GM19395 (cell line): ENCODE results near the gene DAPK3.
"Not testable (repeated sequence)": the region's sequence is repeated elsewhere in the genome, so short reads cannot be mapped to it uniquely, and the experiment has no call there.

Source experiments
- ATAC-seq: cut with Tn5 transposase; IDR thresholded peaks from one replicate; pipeline ENCODE4 v1.9.1; 2021; ENCODE audit warnings: mild to moderate bottlenecking, moderate library complexity; ENCODE audit not compliant: unreplicated experiment

Gene DAPK3

GRCh38 chr19:3979289-3979673 is 8.4 kb upstream of the DAPK3 start:
- ATAC-seq, result no peak

GRCh38 chr19:3978145-3978544 is 7.2 kb upstream of the DAPK3 start:
- ATAC-seq, result no peak

- ATAC-seq, result no peak
These were observed 6.6 kb upstream of the DAPK3 start for GRCh38 chr19:3977242-3978143.

- no peak for ATAC-seq
These were observed 5.8 kb upstream of the DAPK3 start for GRCh38 chr19:3976495-3977241.

- ATAC-seq, result no peak
These were observed 4.8 kb upstream of the DAPK3 start for GRCh38 chr19:3975637-3976087.

- no peak for ATAC-seq
These were observed 4.2 kb upstream of the DAPK3 start for GRCh38 chr19:3975144-3975543.

GRCh38 chr19:3970313-3970807 is 539 bp downstream of the DAPK3 start:
- no peak for ATAC-seq

GRCh38 chr19:3969435-3970312 is 1.2 kb downstream of the DAPK3 start:
- ATAC-seq, result no peak

- no peak for ATAC-seq
These were observed 2.1 kb downstream of the DAPK3 start for GRCh38 chr19:3968556-3969434.

- not testable (repeated sequence) for ATAC-seq
These were observed 2.9 kb downstream of the DAPK3 start for GRCh38 chr19:3967983-3968382.

GRCh38 chr19:3966051-3967017 is 4.6 kb downstream of the DAPK3 start:
- no peak for ATAC-seq

GRCh38 chr19:3964256-3965194 is 6.4 kb downstream of the DAPK3 start:
- ATAC-seq, result no peak

GRCh38 chr19:3963458-3964255 is 7.2 kb downstream of the DAPK3 start:
- ATAC-seq, result no peak

- ATAC-seq, result no peak
These were observed 9.9 kb downstream of the DAPK3 start for GRCh38 chr19:3961007-3961406.

GRCh38 chr19:3959766-3960131 is 11.2 kb downstream of the DAPK3 start:
- no peak for ATAC-seq

- no peak for ATAC-seq
These were observed 11.8 kb downstream of the DAPK3 start for GRCh38 chr19:3958836-3959765.
